ENCODE measurements around the gene RAPGEF6.

GRCh38 chr5:131406076-131406475 lies 229.0 kb downstream of the RAPGEF6 start:
- TF ChIP-seq, protein P1, sequence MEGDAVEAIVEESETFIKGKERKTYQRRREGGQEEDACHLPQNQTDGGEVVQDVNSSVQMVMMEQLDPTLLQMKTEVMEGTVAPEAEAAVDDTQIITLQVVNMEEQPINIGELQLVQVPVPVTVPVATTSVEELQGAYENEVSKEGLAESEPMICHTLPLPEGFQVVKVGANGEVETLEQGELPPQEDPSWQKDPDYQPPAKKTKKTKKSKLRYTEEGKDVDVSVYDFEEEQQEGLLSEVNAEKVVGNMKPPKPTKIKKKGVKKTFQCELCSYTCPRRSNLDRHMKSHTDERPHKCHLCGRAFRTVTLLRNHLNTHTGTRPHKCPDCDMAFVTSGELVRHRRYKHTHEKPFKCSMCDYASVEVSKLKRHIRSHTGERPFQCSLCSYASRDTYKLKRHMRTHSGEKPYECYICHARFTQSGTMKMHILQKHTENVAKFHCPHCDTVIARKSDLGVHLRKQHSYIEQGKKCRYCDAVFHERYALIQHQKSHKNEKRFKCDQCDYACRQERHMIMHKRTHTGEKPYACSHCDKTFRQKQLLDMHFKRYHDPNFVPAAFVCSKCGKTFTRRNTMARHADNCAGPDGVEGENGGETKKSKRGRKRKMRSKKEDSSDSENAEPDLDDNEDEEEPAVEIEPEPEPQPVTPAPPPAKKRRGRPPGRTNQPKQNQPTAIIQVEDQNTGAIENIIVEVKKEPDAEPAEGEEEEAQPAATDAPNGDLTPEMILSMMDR (IDR thresholded peaks at IDR 0.05; ENCODE audit: insufficient read depth, low read length), result no peak
- TF ChIP-seq POLR2AphosphoS5 (IDR thresholded peaks at IDR 0.05; ENCODE audit: low read depth) (no peak), GABPA (IDR thresholded peaks at IDR 0.05; ENCODE audit: low read depth) (no peak), SPI1 (IDR thresholded peaks at IDR 0.05; ENCODE audit: borderline replicate concordance, low read depth) (no peak)
- TF ChIP-seq, protein P2, sequence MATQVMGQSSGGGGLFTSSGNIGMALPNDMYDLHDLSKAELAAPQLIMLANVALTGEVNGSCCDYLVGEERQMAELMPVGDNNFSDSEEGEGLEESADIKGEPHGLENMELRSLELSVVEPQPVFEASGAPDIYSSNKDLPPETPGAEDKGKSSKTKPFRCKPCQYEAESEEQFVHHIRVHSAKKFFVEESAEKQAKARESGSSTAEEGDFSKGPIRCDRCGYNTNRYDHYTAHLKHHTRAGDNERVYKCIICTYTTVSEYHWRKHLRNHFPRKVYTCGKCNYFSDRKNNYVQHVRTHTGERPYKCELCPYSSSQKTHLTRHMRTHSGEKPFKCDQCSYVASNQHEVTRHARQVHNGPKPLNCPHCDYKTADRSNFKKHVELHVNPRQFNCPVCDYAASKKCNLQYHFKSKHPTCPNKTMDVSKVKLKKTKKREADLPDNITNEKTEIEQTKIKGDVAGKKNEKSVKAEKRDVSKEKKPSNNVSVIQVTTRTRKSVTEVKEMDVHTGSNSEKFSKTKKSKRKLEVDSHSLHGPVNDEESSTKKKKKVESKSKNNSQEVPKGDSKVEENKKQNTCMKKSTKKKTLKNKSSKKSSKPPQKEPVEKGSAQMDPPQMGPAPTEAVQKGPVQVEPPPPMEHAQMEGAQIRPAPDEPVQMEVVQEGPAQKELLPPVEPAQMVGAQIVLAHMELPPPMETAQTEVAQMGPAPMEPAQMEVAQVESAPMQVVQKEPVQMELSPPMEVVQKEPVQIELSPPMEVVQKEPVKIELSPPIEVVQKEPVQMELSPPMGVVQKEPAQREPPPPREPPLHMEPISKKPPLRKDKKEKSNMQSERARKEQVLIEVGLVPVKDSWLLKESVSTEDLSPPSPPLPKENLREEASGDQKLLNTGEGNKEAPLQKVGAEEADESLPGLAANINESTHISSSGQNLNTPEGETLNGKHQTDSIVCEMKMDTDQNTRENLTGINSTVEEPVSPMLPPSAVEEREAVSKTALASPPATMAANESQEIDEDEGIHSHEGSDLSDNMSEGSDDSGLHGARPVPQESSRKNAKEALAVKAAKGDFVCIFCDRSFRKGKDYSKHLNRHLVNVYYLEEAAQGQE (IDR thresholded peaks at IDR 0.05; ENCODE audit: insufficient replicate concordance, low read depth), result no peak
